GM18499 (cell line): Measurements from ENCODE around the gene LCN10.
"Not testable (repeated sequence)": the region's sequence is repeated elsewhere in the genome, so short reads cannot be mapped to it uniquely, and the experiment has no call there.

ENCODE experiments used
- ATAC-seq: cut with Tn5 transposase; IDR thresholded peaks from one replicate; pipeline ENCODE4 v1.9.1; 2021; ENCODE audit warnings: moderate number of reproducible peaks; ENCODE audit not compliant: insufficient read depth, unreplicated experiment

LCN10 gene

DNA sequence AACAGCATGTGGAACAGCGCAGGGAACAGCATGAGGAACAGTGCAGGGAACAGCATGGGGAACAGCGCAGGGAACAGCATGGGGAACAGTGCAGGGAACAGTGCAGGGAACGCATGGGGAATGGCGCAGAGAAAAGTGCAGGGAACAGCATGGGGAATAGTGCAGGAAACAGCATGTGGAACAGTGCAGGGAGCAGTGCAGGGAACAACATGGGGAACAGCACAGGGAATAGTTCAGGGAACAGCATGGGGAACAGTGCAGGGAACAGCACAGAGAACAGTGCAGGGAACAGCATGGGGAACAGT lies 13.3 kb upstream of the LCN10 start:
- ATAC-seq: no peak

DNA sequence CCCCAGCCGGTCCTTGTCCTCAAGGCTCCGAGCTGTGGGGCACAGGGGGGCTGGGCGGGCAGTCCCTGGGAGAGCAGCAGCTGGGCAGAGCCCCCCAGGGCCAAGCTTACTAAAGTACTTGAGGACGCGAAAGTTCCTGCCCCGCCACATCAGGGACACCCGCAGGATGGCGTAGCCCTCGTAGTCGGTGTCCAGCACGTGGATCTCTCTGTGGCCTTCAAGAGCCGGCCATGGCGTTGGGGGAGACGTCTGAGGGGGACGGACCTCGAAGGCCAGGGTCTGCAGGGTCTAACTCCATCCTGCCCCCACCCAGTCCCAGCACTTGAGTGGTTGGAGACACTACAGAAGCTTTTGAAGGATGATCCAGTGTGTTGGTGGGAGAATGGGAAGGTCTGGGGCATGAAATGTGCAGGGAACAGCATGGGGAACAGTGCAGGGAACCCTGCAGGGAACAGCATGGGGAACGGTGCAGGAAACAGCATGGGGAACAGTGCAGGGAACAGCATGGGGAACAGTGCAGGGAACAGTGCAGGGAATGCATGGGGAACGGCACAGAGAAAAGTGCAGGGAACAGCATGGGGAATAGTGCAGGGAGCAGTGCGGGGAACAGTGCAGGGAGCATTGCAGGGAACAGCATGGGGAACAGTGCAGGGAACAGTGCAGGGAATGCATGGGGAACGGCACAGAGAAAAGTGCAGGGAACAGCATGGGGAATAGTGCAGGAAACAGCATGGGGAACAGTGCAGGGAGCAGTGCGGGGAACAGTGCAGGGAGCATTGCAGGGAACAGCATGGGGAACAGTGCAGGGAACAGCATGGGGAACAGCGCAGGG lies 12.8 kb upstream of the LCN10 start:
- ATAC-seq: not testable (repeated sequence)

DNA sequence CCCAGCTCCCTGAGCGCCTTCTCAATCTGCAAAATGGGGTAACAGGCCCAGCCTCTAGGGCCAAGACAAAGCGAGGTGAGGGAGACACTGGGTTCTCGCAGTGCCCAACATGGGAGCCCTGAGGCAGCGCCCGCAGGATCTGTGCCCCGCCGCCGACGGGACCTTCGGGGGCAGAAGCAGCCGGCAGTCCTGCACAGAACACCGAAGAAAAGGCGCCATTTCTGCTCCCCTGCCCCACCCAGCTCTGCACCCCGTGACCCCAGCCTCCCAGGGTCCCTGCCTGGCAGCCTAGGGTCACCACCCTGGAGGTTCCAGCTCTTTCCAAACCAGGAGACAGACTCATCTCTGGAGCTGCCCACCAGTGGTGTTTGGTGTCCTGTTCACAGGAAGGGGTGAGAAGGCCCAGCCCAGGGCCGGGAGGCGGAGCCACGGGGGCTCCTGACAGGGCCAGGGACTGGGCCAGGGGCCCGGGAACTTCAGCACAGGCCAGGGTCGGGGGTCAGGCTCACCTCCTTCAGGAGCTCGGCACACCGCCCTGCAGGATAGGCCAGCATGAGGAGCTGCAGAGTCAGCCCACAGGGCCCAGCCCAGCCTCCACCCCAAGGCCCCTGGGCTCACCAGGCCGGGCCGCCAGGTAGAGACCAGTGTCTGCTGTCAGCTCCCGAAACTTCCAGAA lies 12.0 kb upstream of the LCN10 start:
- no peak for ATAC-seq

DNA sequence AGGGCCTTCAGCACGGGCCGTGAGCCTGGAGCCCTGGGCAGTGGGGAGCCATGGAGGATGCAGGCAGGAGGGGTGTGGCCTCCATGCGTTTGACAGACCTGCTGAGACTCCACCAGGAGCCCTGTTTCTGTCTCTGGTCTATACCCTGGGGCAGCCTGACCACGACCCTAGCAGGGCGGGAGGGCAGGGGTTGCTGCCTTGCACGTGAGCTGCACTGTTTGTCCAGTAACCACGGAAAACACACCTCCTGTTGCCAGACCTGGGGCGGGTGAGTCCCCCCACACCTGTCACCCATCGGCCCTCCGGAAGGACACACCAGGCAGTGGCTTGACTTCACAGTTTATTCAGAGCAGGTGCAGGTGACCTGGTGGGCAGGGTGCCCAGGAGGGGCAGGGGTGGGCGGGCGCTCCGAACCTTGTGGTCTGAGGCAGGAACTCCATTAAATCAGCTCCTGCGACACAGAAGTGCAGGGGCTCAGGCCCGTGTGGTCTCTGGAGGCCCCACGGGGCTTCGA lies 11.4 kb upstream of the LCN10 start:
- ATAC-seq: no peak

DNA sequence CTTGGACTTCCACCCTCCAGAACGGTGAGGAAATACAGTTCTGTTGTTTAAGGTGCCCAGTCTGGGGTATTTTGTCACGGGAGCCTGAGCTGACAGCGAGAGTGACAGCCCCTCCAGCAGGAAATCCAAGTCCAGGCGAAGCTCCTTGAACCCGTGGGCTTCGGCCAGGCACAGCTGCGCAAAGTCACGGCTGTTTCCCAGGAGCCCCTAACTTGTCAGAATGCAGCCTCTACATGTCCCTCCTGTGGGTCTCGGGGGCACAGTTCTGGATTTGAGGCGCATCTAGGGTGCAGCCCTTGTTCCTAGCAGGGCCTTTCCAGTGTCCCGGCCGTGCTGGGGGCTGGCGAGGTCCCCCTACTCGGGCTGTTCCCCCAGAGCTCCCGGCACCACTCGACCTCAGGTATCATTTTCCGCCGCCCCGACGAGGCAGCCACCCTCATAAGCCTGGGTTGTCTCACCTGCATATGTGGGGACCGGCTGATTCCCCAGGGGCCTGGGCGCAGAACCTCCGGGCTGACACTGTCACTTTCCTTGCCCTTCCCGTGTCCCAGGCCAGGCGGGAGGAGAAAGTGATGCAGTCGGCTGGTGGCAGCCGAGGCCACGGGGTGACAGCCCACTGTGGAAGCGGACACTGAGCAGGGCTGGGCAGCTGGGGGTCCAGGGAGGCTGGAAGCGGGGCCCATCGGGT lies 10.8 kb upstream of the LCN10 start:
- ATAC-seq: no peak

DNA sequence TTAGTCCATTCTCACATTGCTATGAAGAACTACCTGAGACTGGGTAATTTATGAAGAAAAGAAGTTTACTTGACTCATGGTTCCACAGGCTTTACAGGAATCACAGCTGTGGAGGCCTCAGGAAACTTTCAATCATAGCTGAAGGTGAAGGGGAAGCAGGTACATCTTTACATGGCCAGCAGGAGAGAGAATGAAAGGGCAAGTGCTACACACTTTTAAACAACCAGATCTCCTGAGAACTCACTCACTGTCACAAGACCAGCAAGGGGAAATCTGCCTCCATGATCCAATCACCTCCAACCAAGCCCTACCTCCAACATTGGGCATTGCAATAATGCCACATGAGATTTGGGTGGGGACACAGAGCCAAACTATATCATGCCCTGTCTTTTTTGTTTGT lies 9.1 kb upstream of the LCN10 start:
- ATAC-seq: no peak

DNA sequence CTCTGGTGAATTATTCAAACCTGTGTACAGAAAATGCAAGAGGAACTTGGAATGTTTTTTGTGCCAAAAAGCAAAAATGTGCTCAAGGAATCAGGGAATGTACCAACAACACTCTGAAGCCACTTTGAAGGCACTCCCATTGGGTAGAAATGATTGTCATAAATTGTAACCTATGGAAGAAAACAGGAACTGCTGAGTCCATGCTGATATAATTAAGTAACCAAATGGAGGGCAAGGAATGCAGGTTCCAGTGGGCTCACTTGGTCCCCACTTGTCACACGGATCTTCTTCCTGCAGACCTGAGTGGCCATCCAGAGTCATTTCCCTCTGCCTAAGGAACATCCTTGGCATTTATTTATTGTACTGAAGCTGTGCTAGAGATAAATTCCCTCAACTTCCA lies 8.5 kb upstream of the LCN10 start:
- no peak for ATAC-seq

DNA sequence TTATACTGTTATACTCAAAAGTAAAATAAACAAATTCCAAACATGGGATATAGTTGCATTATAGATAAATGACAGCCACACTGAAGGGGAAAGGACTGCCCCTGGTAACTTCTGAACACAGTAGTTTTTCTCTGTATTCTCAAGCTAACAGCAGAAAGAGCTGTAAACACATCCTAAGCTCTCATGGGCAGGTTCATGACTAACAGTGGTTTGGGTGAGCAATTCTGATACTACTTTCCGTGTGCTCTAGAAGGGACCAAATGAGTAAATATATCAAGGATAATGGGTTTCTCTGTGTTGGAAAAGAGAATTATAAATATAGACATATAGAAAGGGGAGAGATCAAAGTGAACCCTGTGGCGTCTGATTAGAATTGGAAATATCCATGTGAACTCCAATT lies 7.8 kb upstream of the LCN10 start:
- no peak for ATAC-seq

DNA sequence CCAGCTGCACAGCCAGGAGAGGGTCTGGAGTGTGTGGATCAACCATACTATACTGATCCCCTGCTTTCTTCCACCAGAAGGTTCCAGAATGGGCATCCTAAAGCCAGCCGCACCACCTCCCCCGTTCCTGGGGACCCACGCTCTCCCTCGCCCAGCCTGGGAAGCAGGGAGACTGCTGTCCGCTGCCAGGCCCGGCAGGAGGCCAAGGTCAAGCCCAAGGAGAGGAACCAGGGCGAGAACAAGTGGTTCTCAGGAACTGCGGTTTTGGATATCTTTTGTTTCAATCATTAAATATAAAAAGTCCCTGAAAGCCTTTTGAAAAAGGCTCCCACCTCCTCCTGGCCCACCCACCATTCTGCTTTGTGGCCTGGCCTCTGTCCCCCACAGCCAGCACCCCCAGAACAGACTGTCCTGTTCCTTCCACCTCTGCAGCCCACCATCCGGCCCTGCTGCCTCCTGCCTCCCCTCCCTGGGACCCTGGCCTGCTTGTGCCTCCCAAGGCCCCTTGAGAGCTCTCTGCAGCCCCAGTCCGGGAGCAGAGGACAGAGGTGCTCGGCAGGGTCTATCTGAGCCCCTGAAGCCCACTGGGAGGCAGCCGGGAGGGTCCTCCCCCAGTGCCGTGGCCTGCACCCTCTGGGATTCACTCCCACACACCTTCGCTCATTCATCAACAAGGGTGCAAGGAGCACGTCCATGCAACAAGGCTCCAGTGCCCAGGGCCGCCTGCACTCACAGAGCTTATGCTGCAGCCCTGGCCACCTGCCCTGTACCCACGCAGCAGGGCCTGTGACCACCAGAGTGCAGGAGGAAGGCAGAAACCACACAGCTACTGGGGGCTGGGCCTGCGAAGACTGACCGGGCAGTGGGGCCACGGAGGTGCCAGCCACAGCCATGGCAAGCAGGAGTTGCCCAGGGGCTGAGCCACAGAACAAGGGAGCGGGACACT lies 6.2 kb upstream of the LCN10 start:
- ATAC-seq: no peak

DNA sequence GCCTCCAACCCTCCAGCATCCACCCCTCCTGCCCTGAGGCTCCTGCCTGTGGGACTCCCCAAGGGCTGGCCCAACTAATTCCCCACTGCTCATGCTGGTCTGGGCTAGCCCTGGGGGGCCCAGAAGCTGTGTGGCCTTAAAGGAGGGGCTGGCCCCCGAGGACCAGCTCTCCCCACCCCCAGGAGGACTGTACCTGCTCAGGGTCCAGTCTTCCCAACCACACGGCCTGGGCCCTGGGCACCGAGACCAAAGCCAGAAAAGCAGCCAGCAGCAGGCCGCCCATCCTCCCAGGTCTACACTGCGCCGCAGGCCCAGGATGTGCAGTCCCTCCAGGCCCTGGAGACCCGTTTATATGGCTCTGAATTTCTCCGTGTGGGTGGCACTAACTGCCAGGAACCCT lies 5.5 kb upstream of the LCN10 start, which contains the start of gene LCN6:
Gene LCN6, minus strand, starts transcription at position 325 of the 400 bp plus-strand sequence. Its CDS starts 42 bp downstream, at position 283.
- no peak for ATAC-seq

DNA sequence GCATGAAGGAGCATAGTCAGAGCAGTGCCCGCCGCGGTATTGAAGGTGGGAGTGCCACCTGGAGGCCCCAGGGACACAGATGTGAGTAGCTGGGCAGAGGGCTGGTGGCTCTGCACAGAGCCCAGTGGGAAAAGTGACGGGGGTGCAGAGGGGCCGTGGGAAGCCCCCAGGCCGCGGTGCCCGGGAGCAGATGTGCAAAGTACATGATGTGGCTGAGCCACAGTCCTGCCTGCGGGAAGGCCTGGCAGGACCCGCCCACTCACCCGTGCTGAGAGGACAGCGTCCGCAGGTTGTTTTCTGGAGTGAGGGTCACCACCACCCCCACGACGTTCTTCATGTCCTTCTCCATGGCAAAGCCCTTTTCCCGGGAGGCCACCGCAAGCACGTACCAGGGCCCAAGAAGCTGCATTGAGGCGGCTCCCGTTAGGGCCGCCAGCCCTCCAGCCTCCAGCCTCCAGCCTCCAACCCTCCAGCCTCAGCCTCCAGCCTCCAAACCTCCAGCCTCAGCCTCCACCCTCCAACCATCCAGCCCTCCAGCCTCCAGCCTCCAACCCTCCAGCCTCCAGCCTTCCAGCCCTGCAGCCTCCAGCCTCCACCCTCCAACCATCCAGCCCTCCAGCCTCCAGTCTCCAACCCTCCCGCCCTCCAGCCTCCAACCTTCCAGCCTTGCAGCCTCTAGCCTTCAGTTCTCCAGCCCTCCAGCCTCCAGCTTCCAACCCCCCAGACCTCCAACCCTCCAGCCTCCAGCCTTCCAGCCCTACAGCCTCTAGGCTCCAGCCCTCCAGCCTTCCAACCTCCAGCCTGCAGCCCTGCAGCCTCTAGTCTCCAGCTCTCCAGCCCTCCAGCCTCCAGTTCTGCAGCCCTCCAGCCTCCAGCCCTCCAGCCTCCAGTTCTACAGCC lies 4.7 kb upstream of the LCN10 start:
- ATAC-seq: no peak

DNA sequence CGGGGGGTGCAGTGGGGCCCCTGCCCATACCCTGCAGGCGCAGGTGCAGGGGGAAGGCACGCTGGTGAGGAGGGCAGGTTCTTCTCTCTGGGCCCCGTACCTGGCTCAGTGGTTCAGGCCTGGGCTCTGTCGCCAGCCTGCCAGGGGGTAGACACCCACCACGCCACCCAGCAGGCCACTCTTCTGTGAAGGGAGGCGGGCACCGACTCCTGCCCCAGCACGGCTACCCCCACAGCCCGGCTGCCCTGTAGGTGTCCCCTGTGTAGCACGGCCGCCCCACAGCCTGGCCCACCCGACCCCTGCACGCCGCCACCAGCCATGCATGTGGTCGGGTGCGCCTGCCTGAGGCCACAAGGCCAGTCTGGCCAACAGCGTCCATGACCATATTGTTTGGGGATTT lies 3.9 kb upstream of the LCN10 start:
- no peak for ATAC-seq

DNA sequence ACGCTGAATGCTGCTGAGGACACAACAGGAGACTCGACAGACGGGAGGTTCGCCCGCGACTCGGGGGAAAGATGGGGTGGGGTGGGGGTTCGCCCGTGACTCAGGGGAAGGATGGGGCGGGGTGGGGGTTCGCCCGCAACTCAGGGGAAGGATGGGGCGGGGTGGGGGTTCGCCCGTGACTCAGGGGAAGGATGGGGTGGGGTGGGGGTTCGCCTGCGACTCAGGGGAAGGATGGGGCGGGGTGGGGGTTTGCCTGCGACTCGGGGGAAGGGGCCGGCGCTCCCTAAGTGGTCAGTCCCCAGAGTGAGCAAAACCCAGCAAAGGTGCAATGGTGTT lies 3.4 kb upstream of the LCN10 start:
- ATAC-seq: no peak

DNA sequence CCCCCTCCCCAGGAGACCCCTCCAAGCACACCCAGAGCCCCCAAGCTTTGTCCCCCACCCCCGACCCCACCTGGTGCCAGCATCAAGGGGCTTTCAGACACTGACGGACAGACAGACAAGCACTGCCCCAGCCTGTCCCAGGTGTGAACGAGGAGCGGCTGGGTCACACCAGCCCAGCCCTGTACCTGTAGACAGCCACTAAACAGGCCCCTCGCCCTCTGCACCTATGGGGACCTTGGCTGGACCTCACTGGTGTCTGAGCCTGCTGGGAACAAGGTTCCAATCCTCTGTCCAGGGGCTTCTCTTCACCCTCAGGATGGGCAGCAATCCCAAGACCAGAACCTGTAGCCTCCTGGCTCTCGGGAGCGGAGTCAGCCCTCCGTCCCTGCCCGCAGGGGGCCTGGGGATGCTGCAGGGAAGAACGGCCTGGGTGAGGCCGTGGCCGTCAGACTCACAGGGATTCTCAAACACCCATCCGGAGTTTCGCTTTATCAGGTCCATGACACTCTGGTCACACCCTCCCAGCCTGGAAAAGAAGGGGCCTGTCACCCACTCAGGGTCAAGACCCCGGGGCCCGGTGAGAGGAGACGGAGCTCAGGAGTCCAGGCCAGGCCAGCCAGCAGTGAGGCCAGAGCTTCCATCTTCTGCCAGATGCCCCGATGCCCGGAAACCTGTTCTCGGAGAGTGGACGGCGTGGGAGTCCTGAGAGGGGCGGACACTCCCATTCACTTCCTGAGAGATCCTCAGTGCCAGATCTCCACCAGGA lies 2.8 kb upstream of the LCN10 start:
- ATAC-seq: no peak

DNA sequence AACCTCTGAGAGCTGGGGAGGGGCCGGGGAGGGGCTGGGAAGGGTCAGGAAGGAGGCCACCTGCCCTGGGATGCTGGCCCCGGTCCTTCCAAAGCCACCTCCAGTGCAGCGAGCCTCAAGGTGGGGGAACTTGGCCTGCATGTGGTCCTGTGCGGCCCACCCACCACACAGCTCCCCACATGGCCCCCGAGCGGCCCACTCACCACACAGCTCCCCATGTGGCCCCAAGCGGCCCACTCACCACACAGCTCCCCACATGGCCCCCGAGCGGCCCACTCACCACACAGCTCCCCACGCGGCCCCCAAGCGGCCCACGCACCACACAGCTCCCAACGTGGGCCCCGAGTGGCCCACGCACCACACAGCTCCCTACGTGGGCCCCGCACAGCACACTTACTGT lies 2.0 kb upstream of the LCN10 start:
- ATAC-seq: no peak

DNA sequence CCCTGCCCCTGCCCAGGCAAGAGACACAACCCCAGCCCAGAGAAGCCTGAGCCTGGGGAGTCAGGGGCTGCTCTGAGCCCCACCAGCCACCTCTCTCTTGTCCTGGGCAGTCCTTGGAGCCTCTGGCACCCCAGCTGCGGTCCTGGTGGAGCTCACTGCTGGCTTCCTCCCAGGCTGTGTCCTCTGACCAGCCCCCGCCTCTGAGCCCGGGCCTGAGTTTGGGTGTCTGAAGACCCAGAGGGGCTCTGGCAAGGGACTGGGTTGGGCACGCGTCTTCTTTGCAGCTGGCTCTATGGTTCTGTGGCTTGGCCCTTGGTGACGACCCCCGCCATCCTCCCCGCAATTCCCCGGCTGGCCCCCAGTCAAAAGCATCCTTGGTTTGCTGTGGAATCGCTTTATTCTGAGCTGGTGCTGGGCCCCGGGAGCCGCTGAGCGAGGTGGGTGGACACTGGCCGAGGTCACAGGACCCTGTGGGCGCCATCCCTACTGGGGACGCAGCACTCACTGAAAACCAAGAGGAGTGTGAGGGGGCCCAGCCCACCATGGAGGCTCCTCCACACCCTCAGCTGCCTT lies 985 bp upstream of the LCN10 start:
- no peak for ATAC-seq

DNA sequence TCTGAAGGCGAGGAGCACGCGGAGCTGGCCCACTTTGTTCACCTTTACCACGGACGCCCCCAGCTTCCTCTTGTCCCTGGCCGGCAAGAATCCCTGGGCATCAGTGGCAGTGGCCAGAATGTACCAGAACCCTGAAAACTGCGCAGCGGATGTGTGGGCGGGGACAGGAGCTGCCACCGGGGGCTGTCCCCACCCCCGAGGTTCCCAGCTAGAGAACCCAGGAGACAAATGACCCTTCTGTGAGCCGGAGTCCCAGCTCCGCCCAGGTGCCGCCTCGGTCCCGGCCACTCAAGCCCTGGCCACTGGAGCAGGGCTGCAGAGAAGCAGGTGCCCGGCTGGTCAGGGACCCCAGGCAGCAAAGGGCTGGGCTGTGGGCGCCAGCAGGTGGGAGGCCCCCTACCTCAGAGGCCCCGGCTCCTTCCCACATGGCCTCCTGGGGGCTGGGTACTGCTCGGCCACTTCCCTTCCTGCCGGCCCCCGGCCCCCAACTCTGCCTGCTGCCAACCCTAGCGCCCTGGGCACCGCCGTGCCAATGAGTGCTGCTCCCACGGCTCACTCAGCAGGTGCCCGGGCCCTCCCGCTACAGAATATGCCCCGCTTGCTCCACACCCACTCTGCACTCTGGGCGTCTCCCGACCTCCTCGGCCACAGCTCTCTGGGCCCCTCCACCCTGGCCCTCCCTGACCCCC lies 713 bp downstream of the LCN10 start:
- no peak for ATAC-seq
